ENCODE measurements around the gene AZI2.

The AZI2 gene

DNA sequence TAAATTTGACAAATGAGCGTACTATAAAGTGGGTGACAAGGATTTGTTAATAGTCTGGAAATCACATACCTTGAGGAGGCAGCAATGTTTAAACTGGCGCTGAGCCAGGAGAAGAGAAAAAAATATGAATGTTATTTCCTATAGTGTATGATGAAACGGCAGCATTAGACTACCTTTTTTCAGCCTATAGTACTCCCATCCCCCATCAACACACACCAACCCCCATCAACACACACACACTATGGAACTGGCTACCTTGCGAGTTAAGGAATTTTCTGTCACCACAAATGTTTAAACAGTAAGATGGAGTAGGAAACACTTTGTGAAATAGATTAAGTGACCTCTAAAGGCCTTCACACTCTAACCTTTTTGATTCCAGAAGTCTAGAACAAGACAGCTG is 46.9 kb downstream of the AZI2 start:
- no peak for DNase-seq (ENCODE audit: low spot score)

- no peak for DNase-seq (ENCODE audit: low spot score)
These were observed 48.2 kb downstream of the AZI2 start for GRCh38 chr3:28300345-28300962.

GRCh38 chr3:28299705-28300104 is 48.9 kb downstream of the AZI2 start:
- DNase-seq (ENCODE audit: low spot score), result no peak

GRCh38 chr3:28295898-28296490 is 52.6 kb downstream of the AZI2 start:
- DNase-seq (ENCODE audit: low spot score), result no peak

GRCh38 chr3:28294667-28295413 is 53.8 kb downstream of the AZI2 start:
- no peak for DNase-seq (ENCODE audit: low spot score)

GRCh38 chr3:28292622-28293021 is 56.0 kb downstream of the AZI2 start:
- no peak for DNase-seq (ENCODE audit: low spot score)

- DNase-seq (ENCODE audit: low spot score), result peak; percentile 11
These were observed 57.0 kb downstream of the AZI2 start for GRCh38 chr3:28291577-28291976.

DNA sequence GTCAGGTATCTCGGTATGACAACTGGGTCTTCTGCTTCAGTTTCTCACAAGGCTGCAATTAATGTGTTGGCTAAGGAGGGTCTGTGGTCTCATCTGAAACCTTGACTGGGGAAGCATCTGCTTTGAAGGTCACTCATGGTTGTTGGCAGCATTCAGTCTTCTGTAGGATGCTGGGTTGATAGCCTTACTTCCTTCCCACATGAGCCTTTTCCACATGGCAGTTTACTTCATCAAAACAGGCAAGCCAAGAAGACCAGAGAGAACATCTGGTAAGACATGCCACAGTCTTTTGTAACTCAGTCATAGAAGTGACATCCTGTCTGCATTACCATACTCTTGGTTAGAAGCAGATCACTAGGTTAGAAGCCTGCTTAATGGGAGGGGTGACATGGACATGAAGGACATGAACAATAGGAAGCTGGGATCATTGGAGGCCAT is 57.7 kb downstream of the AZI2 start:
- no peak for DNase-seq (ENCODE audit: low spot score)

- no peak for DNase-seq (ENCODE audit: low spot score)
These were observed 61.6 kb downstream of the AZI2 start for GRCh38 chr3:28287046-28287445.

DNA sequence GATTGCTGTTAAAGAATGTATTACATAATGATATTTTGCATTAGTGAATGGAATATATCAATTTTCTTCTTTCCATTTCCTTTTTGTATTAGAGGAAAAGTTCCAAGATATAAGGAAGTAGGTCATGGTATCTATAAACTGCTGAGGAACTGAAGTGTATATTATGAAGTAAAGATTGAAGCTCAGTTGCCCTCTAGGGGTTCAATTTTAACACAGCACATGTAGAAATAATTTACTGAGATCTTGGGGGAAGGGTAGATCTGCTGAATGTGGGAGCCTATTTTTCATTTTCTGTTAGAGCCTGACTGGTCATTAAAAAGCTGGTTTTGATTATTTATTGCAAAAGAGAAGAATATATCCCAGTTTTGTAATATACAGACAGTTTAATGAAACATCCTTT is 62.0 kb downstream of the AZI2 start:
- DNase-seq (ENCODE audit: low spot score), result peak; percentile 10

DNA sequence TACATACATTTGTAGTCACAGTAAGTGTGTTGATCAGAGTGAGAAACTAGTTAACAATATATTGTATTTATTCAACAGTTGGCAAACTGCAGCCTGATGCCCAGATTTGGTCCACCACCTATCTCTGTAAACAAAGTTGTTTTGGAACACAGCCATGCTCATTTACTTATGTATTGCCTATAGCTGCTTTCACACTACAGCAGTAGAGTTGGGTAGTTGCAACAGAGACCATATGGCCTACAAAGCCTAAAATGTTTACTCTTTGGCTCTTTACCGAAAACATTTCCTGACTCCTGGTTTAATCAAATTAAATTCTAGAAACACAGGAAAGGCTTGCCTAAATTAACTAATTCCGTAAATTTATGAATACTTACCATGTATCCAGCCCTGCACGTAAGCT is 67.8 kb downstream of the AZI2 start:
- DNase-seq (ENCODE audit: low spot score), result no peak

GRCh38 chr3:28279770-28280169 is 68.9 kb downstream of the AZI2 start:
- no peak for DNase-seq (ENCODE audit: low spot score)

GRCh38 chr3:28278918-28279317 is 69.7 kb downstream of the AZI2 start:
- no peak for DNase-seq (ENCODE audit: low spot score)

- no peak for DNase-seq (ENCODE audit: low spot score)
These were observed 74.8 kb downstream of the AZI2 start for GRCh38 chr3:28273837-28274236.

All from iPS-NIHi11 (cell line).